ENCODE data around the gene LRP1. TPM values are rescaled to one million over a fixed set of nuclear protein-coding genes. Genes with fewer than 3 reads are reported as not detected.

LRP1 gene
- total and polyA plus RNA-seq, 8 donors, result 108 to 325 (median 138) TPM

- H3K27me3 ChIP-seq, result no peaks in the 10 kb centered on the region
- no peaks in the 10 kb centered on the region for H3K4me1 ChIP-seq
- peaks cover 0 to 86% of the 10 kb centered on the region in 2 donors for H3K36me3 ChIP-seq
- no peak overlapping the region for H3K27ac ChIP-seq
- H3K9me3 ChIP-seq, result no peaks in the 10 kb centered on the region
- TF ChIP-seq CTCF (IDR thresholded peaks at IDR 0.05), result no peak
- ATAC-seq (no peak), DNase-seq (no peak)
- no peak overlapping the region for H3K4me3 ChIP-seq
- intact Hi-C loops (cut with DNase I), result no loop called here
Measured at GRCh38 chr12:57178213-57178612, 49.9 kb downstream of the LRP1 start.

GRCh38 chr12:57179331-57180086 lies 51.2 kb downstream of the LRP1 start:
- Histone ChIP-seq H3K4me3 (no peak overlapping the region), H3K9me3 (no peaks in the 10 kb centered on the region), H3K36me3 (peaks cover 0 to 86% of the 10 kb centered on the region in 2 donors), H3K27me3 (no peaks in the 10 kb centered on the region), H3K27ac (no peak overlapping the region), H3K4me1 (no peaks in the 10 kb centered on the region)
- DNase-seq, result no peak
- intact Hi-C loops (cut with DNase I), result loop anchor here (5.0 to 10.0 kb wide), 2 partner anchors 55 to 57 kb away; partner anchors contain the start of gene LRP1 (in 1 of the 2)
- ATAC-seq, result no peak
- no peak for TF ChIP-seq CTCF (IDR thresholded peaks at IDR 0.05)

GRCh38 chr12:57180321-57180989 lies 52.2 kb downstream of the LRP1 start:
- no peak for TF ChIP-seq CTCF (IDR thresholded peaks at IDR 0.05)
- intact Hi-C loops (cut with DNase I), result loop anchor here (5.0 to 10.0 kb wide), 2 partner anchors 56 to 58 kb away; partner anchors contain the start of gene LRP1 (in 1 of the 2)

GRCh38 chr12:57181072-57181471 lies 52.8 kb downstream of the LRP1 start:
- ATAC-seq (no peak), DNase-seq (no peak)
- H3K4me1 ChIP-seq, result no peaks in the 10 kb centered on the region
- no peaks in the 10 kb centered on the region for H3K9me3 ChIP-seq
- no peaks in the 10 kb centered on the region for H3K27me3 ChIP-seq
- peaks cover 0 to 87% of the 10 kb centered on the region in 2 donors for H3K36me3 ChIP-seq
- intact Hi-C loops (cut with DNase I), result loop anchor here (5.0 to 10.0 kb wide), 2 partner anchors 56 to 59 kb away; partner anchors contain the start of gene LRP1 (in 1 of the 2)
- H3K4me3 ChIP-seq, result no peak overlapping the region
- no peak overlapping the region for H3K27ac ChIP-seq
- TF ChIP-seq CTCF (IDR thresholded peaks at IDR 0.05), result no peak

More at GRCh38 chr12:57180321-57180989, 52.2 kb downstream of the LRP1 start:
- Histone ChIP-seq H3K4me1 (no peaks in the 10 kb centered on the region), H3K27me3 (no peaks in the 10 kb centered on the region), H3K9me3 (no peaks in the 10 kb centered on the region), H3K27ac (no peak overlapping the region), H3K36me3 (peaks cover 0 to 87% of the 10 kb centered on the region in 2 donors), H3K4me3 (no peak overlapping the region)
- no peak for DNase-seq
- ATAC-seq, result no peak

- Histone ChIP-seq H3K9me3 (no peaks in the 10 kb centered on the region), H3K27me3 (no peaks in the 10 kb centered on the region), H3K4me1 (no peaks in the 10 kb centered on the region), H3K4me3 (no peak overlapping the region), H3K36me3 (peaks cover 0 to 87% of the 10 kb centered on the region in 2 donors), H3K27ac (no peak overlapping the region)
- TF ChIP-seq CTCF (IDR thresholded peaks at IDR 0.05), result no peak
- intact Hi-C loops (cut with DNase I), result loop anchor here (5.0 to 10.0 kb wide), 2 partner anchors 57 to 59 kb away; partner anchors contain the start of gene LRP1 (in 1 of the 2)
- no peak for DNase-seq
- ATAC-seq, result no peak
Measured at GRCh38 chr12:57181561-57182155, 53.4 kb downstream of the LRP1 start.

Measured in left lung (tissue), 10 donors.